HepG2 (cell line): ENCODE results near the gene SYT11. TPM values are rescaled to one million over a fixed set of nuclear protein-coding genes. Genes with fewer than 3 reads are reported as not detected.

Source experiments
- ATAC-seq: fragments of 200-7000 bp; cut with Tn5 transposase; 3 replicates; pipeline ENCODE4 v1.9.1; 2020; ENCODE audit warnings: mild to moderate bottlenecking, moderate library complexity
- BruUV-seq: library from RNA; stranded (reverse); fragments of 400-500 nt; replicated peaks from 2 replicates; lab custom pipeline; 2021; lab: Mats Ljungman, UMichigan
- CTCF ChIA-PET: fragments of 300-600 bp; formaldehyde crosslinking; extraction: SDS; loops from one replicate; lab custom pipeline; 2021; ENCODE audit warnings: low total read pairs, inconsistent platforms, low intra/inter-chr PET ratio; lab: Yijun Ruan, JAX
- POLR2A ChIA-PET: fragments of 350-600 bp; sonication (Branson Sonifier 250); formaldehyde crosslinking; loops from one replicate; lab custom pipeline; 2020; ENCODE audit warnings: antibody characterized with exemption, inconsistent platforms; lab: Yijun Ruan, JAX
- DNase-seq: peaks from one replicate; pipeline ENCODE4 v3.0.0-alpha.2; 2015; ENCODE audit warnings: low spot score
- FAIRE-seq: peaks from 3 replicates; lab custom pipeline; 2011; peaks lifted over from hg19 to GRCh38; lab: Jason Lieb, UNC
- H2AFZ ChIP-seq: one replicate; pipeline ENCODE4 v1.6.1; 2011; ENCODE audit warnings: low read length, inconsistent platforms
- H3K27ac ChIP-seq: fragments of 300-600 bp; 3 replicates; pipeline ENCODE4 v1.8.0; 2011; ENCODE audit warnings: mixed run types, mild to moderate bottlenecking, mixed read lengths, low read length, inconsistent platforms; ENCODE audit not compliant: insufficient read depth; ENCODE audit errors: extremely low read length
- H3K27me3 ChIP-seq, 2 experiments: fragments of 200-600 bp in 1 of 2; 2 replicates in 1 of 2; 3 replicates in 1 of 2; pipeline versions ENCODE4 v1.6.0 to v1.8.0; 2011; ENCODE audit warnings: low read length in 2 of 2, mild to moderate bottlenecking in 2 of 2, moderate library complexity in 2 of 2, inconsistent platforms in 1 of 2; ENCODE audit not compliant: insufficient read depth in 2 of 2, control insufficient read depth in 1 of 2
- H3K36me3 ChIP-seq, 2 experiments: fragments of 200-600 bp in 1 of 2; replicated peaks in 1 of 2; 2 replicates in 1 of 2; 3 replicates in 1 of 2; pipeline versions ENCODE4 v1.5.1 to v1.8.0; 2011; ENCODE audit warnings: low read length in 2 of 2, inconsistent platforms in 1 of 2; ENCODE audit not compliant: insufficient read depth in 2 of 2, control insufficient read depth in 1 of 2
- H3K4me1 ChIP-seq: 2 replicates; pipeline ENCODE4 v1.5.1; 2012; ENCODE audit warnings: low read length, inconsistent platforms; ENCODE audit not compliant: insufficient read depth
- H3K4me2 ChIP-seq: 2 replicates; pipeline ENCODE4 v1.6.0; 2011; ENCODE audit warnings: low read depth, low read length, inconsistent platforms
- H3K4me3 ChIP-seq, 3 experiments: fragments of 200-600 bp in 1 of 3; sonication (generic), shearing (Covaris generic) in 1 of 3; replicated peaks in 1 of 3; 2 replicates each; pipeline ENCODE4 v1.5.1; 2011 to 2016; ENCODE audit warnings: low read length in 3 of 3, inconsistent platforms in 2 of 3, low read depth in 2 of 3, mild to moderate bottlenecking in 2 of 3, control low read depth in 1 of 3, mixed read lengths in 1 of 3; ENCODE audit not compliant: insufficient read depth in 1 of 3
- H3K79me2 ChIP-seq: one replicate; pipeline ENCODE4 v1.6.1; 2011; ENCODE audit warnings: low read length, inconsistent platforms; ENCODE audit not compliant: insufficient read depth
- H3K9ac ChIP-seq: 2 replicates; pipeline ENCODE4 v1.6.0; 2011; ENCODE audit warnings: mild to moderate bottlenecking, low read depth, low read length, inconsistent platforms; ENCODE audit not compliant: insufficient read depth
- H3K9me3 ChIP-seq: 2 replicates; pipeline ENCODE4 v1.5.1; 2012; ENCODE audit warnings: mild to moderate bottlenecking, low read length
- H4K20me1 ChIP-seq: 2 replicates; pipeline ENCODE4 v1.6.0; 2011; ENCODE audit warnings: inconsistent platforms, mild to moderate bottlenecking, low read length, moderate library complexity; ENCODE audit not compliant: insufficient read depth
- CCAR2 ChIP-seq: fragments of 200-400 bp; formaldehyde crosslinking; optimal IDR thresholded peaks from 2 replicates; pipeline ENCODE3; 2018; ENCODE audit warnings: low read depth, mild to moderate bottlenecking, low read length, moderate library complexity
- GATAD2A ChIP-seq: IDR thresholded peaks from 2 replicates; pipeline ENCODE4 v1.6.1; 2016
- MIXL1 ChIP-seq: IDR thresholded peaks from 2 replicates; pipeline ENCODE4 v1.6.1; 2016
- MTA3 ChIP-seq: sonication (generic); formaldehyde crosslinking; IDR thresholded peaks from 2 replicates; pipeline ENCODE4 v1.4.0; 2020; ENCODE audit warnings: missing genetic modification reagents
- NFIC ChIP-seq: IDR thresholded peaks from 2 replicates; pipeline ENCODE4 v1.6.1; 2012; ENCODE audit warnings: mild to moderate bottlenecking, low read length, inconsistent platforms
- NFYB ChIP-seq: sonication (generic); formaldehyde crosslinking; IDR thresholded peaks from 2 replicates; pipeline ENCODE4 v1.4.0; 2020; ENCODE audit warnings: missing genetic modification reagents
- NFYC ChIP-seq: IDR thresholded peaks from 2 replicates; pipeline ENCODE4 v1.6.1; 2016; ENCODE audit warnings: missing genetic modification reagents, missing compliant biosample characterization
- PHF21A ChIP-seq: sonication (generic); formaldehyde crosslinking; IDR thresholded peaks from 2 replicates; pipeline ENCODE4 v1.5.0; 2020; ENCODE audit warnings: mild to moderate bottlenecking, missing genetic modification reagents
- POLR2G ChIP-seq: fragments of 200-400 bp; formaldehyde crosslinking; IDR thresholded peaks from 2 replicates; pipeline ENCODE4 v1.6.1; 2018; ENCODE audit warnings: mild to moderate bottlenecking, low read depth, low read length, moderate library complexity
- RCOR2 ChIP-seq: IDR thresholded peaks from 2 replicates; pipeline ENCODE4 v1.6.1; 2016; ENCODE audit warnings: missing biosample characterization, missing genetic modification reagents
- SP4 ChIP-seq: sonication (generic); formaldehyde crosslinking; IDR thresholded peaks from 2 replicates; pipeline ENCODE4 v1.8.1; 2023; ENCODE audit warnings: mild to moderate bottlenecking, missing genetic modification reagents
- TAF1 ChIP-seq: sonication (generic); formaldehyde crosslinking; IDR thresholded peaks from 2 replicates; pipeline ENCODE4 v1.4.0; 2020; ENCODE audit warnings: missing genetic modification reagents
- TBX2 ChIP-seq: sonication (generic); formaldehyde crosslinking; IDR thresholded peaks from 2 replicates; pipeline ENCODE4 v1.5.0; 2020; ENCODE audit warnings: missing genetic modification reagents, mild to moderate bottlenecking, borderline replicate concordance
- ZBTB25 ChIP-seq: IDR thresholded peaks from 2 replicates; pipeline ENCODE4 v1.6.1; 2018; ENCODE audit warnings: missing genetic modification reagents
- ZEB1 ChIP-seq: IDR thresholded peaks from 2 replicates; pipeline ENCODE4 v1.6.1; 2012; ENCODE audit warnings: mild to moderate bottlenecking, low read depth, inconsistent platforms; ENCODE audit not compliant: insufficient replicate concordance
- ZNF292 ChIP-seq: sonication (generic); formaldehyde crosslinking; IDR thresholded peaks from 2 replicates; pipeline ENCODE4 v1.8.1; 2022; ENCODE audit warnings: mild to moderate bottlenecking, low read depth, missing genetic modification reagents, borderline replicate concordance
- ZNF446 ChIP-seq: sonication (generic); formaldehyde crosslinking; IDR thresholded peaks from 2 replicates; pipeline ENCODE4 v1.5.0; 2020; ENCODE audit warnings: mild to moderate bottlenecking, missing genetic modification reagents
- ZNF616 ChIP-seq: sonication (generic); formaldehyde crosslinking; IDR thresholded peaks from 2 replicates; pipeline ENCODE4 v1.5.0; 2020; ENCODE audit warnings: low read depth, mild to moderate bottlenecking, missing genetic modification reagents
- ZNF784 ChIP-seq: sonication (generic); formaldehyde crosslinking; IDR thresholded peaks from 2 replicates; pipeline ENCODE4 v1.5.1; 2020; ENCODE audit warnings: missing genetic modification reagents, mild to moderate bottlenecking, borderline replicate concordance
- WGBS: methylation state at CpG from one replicate; pipeline ENCODE4 v1.1.6; 2017; ENCODE audit warnings: low lambda C conversion rate; 5-methylcytosine and 5-hydroxymethylcytosine counted together
- in situ Hi-C: cut with HindIII; loops from 2 replicates; pipeline ENCODE4 v1.10.0; 2017; ENCODE audit warnings: low pct_unique_long_range_greater_than_20kb; ENCODE audit not compliant: extremely low pct_ligation_motif_present
- intact Hi-C: fragments of 100-400 bp; cut with micrococcal nuclease; formaldehyde crosslinking; loops from one replicate; pipeline ENCODE4 v1.10.0; 2022; ENCODE audit not compliant: unreplicated experiment
- polyA plus RNA-seq, 8 experiments: library from polyadenylated mRNA; depleted of rRNA in 3 of 8; stranded (reverse) in 7 of 8; unstranded in 1 of 8; fragments of >200 nt; fragmentation: Illumina TruSeq in 4 of 8; extraction: Trizol in 4 of 8; gene quantifications; 2 replicates each; pipeline versions ENCODE4 v1.2.1 to v1.2.3, GENCODE V29; 2011 to 2016; ENCODE audit warnings: low read depth in 4 of 8, missing spikeins in 1 of 8, mixed read lengths in 1 of 8; ENCODE audit not compliant: insufficient read depth in 1 of 8
- total RNA-seq, 5 experiments: library from RNA; depleted of rRNA; stranded (reverse); fragments of >200 nt; fragmentation: Illumina TruSeq; extraction: Trizol; gene quantifications; 2 replicates each; pipeline ENCODE4 v1.2.3, GENCODE V29; 2016; ENCODE audit warnings: low read depth in 1 of 5
- TF ChIP-seq, protein P1 (sequence below): sonication (generic); formaldehyde crosslinking; IDR thresholded peaks from 2 replicates; pipeline ENCODE4 v1.9.0; 2021; ENCODE audit warnings: missing genetic modification reagents, mild to moderate bottlenecking, borderline replicate concordance

The SYT11 gene
- total and polyA plus RNA-seq, 2 of the 13 experiments (the other 11 are each of a cell fraction or from before 2014, with no cell fraction given) = 0.22 to 0.59 TPM

DNA sequence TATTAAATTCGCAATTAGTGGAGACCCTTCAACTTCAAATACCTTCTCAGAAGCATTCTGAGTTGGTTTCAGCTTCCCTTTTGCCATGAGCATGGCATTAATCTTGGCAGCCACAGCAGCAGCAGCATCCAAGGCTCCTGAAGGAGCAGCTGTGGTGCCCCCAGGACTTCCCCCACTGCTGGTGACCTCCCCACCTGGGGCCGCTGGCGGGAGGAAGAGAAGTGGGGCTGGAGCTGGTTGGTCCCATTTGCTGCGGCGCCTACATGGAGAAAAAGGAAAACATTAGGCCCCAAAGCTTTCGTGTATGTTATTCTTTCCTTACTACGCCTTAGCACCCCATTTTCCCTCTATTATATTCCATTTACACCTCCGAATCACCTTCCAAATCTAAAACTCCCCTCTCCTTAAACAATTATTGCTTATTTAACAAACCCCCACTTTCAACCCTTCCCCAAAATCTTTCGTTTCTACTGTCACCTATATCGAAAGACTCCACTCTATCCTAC, 74.3 kb downstream of the SYT11 start (continued):
- peak; percentile 34 for TF ChIP-seq CCAR2
- TF ChIP-seq ZNF784 (CRISPR knock-in tag) = 0 out of 2 replicates have a peak, but pooled peaks have one; percentile 7
- no peak for TF ChIP-seq MTA3 (CRISPR knock-in tag)
- TF ChIP-seq NFYB = no peak
- no peak for TF ChIP-seq RCOR2
- TF ChIP-seq TBX2 (CRISPR knock-in tag) = 0 out of 2 replicates have a peak, but pooled peaks have one; percentile 3

DNA sequence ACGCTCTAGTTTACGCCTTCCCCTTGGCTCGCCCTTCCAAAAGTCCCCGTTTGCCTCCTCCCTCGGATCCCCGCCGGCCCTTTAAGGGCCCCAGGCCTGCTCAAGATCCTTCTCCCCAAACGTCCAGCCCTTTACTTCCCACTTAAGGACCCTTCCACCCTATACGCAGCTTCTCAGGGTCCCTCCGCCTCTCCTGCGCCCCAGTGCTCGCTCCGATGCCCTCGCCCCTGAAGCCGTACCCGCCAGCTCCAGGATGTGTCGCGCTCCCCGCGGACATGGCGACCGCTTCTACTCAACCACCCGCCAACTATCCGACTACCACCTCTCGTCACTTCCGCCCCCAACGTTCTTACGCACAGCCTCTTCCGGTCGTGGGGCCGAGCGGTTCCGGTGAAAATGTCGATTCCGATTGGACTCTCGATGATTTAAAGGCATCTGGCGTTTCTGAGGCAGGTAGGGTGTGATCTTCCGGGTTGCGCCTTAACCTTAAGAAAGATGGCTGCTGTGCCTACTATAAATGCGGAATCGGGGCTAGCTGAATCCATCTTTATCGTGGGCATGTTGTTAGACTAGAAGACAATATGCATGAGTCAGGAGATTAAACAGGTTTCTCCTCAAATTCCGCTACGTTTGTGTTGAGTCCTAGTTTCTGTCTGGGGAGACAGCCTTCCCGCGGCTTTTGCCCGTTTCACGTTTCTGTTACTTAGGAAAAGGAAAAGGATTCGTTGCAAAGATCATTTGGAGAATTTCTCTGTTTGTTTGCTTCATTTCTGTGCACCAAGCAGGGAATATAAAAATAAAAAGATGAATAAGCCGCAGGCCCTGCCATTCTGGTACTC, 74.9 kb downstream of the SYT11 start, which contains the start of gene KHDC4:
Gene KHDC4 (minus strand): TSS at position 317 of the 839 bp plus-strand sequence. CDS start 40 bp downstream, at position 277.
- H3K79me2 ChIP-seq = peaks cover 46% of the 10 kb centered on the region
- no peaks in the 10 kb centered on the region; a peak in 1 of 5 replicates for H3K27me3 ChIP-seq
- peaks cover 56% of the 10 kb centered on the region for H3K4me1 ChIP-seq
- POLR2A ChIA-PET = interaction anchor here (0.5 to 3.5 kb wide), 31 partner anchors 8 to 1714 kb away, joined by 3 to 55 read pairs (median 4); partner anchors contain the start of genes ARHGEF2, LAMTOR2, PMF1 and UBAP2L
- H3K9me3 ChIP-seq = no peaks in the 10 kb centered on the region
- intact Hi-C loops (no loop called here), in situ Hi-C loops (loop anchor here (10.0 kb wide), 1 partner anchor 50 kb away; no protein-coding TSS in a partner anchor)
- CTCF ChIA-PET = no interaction called here
- peak within 1 kb of the TSS; percentile 87 for H2AFZ ChIP-seq
- H3K4me3 ChIP-seq = peak within 1 kb of the TSS; percentile 83 to 98 (median 97)
- ATAC-seq (peak; percentile 95), FAIRE-seq (peak; percentile 99), DNase-seq (peak; percentile 98)
- WGBS = under 1% methylated on average over 50 of the region's 50 CpGs
- H3K9ac ChIP-seq = peak within 1 kb of the TSS; percentile 92
- no TSS peak for BruUV-seq
- H3K27ac ChIP-seq = peak within 1 kb of the TSS; percentile 96
- peaks cover 26% of the 10 kb centered on the region; the same call in 1 of the 2 replicates for H4K20me1 ChIP-seq
- peak within 1 kb of the TSS; percentile 95 for H3K4me2 ChIP-seq
- peaks cover 3 to 29% of the 10 kb centered on the region in 2 experiments; a peak in 4 of 5 replicates for H3K36me3 ChIP-seq
- peak; percentile 93 for TF ChIP-seq TAF1 (CRISPR knock-in tag)
- peak; percentile 33; the same call in 1 of the 2 replicates for TF ChIP-seq PHF21A (CRISPR knock-in tag)
- peak; percentile 51; the same call in 1 of the 2 replicates for TF ChIP-seq GATAD2A (CRISPR knock-in tag)
- TF ChIP-seq NFYC (CRISPR knock-in tag) = peak; percentile 90
- no peak for TF ChIP-seq ZNF616 (CRISPR knock-in tag)
- TF ChIP-seq POLR2G = peak; percentile 98
- TF ChIP-seq NFIC = no peak
- TF ChIP-seq ZBTB25 (CRISPR knock-in tag) = peak; percentile 50
- TF ChIP-seq, protein P1, sequence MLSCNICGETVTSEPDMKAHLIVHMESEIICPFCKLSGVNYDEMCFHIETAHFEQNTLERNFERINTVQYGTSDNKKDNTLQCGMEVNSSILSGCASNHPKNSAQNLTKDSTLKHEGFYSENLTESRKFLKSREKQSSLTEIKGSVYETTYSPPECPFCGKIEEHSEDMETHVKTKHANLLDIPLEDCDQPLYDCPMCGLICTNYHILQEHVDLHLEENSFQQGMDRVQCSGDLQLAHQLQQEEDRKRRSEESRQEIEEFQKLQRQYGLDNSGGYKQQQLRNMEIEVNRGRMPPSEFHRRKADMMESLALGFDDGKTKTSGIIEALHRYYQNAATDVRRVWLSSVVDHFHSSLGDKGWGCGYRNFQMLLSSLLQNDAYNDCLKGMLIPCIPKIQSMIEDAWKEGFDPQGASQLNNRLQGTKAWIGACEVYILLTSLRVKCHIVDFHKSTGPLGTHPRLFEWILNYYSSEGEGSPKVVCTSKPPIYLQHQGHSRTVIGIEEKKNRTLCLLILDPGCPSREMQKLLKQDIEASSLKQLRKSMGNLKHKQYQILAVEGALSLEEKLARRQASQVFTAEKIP = no peak
- TF ChIP-seq ZNF446 (CRISPR knock-in tag) = 0 out of 2 replicates have a peak, but pooled peaks have one; percentile 42
- TF ChIP-seq ZEB1 = no peak
- TF ChIP-seq SP4 (CRISPR knock-in tag) = peak; percentile 44; the same call in 1 of the 2 replicates
- TF ChIP-seq MIXL1 (CRISPR knock-in tag) = no peak; the same call in none of the 2 replicates
- no peak for TF ChIP-seq ZNF292
